Measurements from ENCODE around the gene SCARF2. TPM values are rescaled to one million over a fixed set of nuclear protein-coding genes. Genes with fewer than 3 reads are reported as not detected.
A peak's percentile ranks its signal among the peaks of the same experiment; 100 is the strongest.
"Not testable (repeated sequence)": the region's sequence is repeated elsewhere in the genome, so short reads cannot be mapped to it uniquely, and the experiment has no call there.

SCARF2 gene
- total RNA-seq (ENCODE audit: unreplicated experiment): 3.4 TPM
- long read RNA-seq, partial matches to known transcripts: 0 of 1 reads
- long read RNA-seq, other reads (novel, unspliced or antisense): 1 of 1 reads

GRCh38 chr22:20437613-20438426 is at the start of gene SCARF2:
TSS of gene SCARF2 (minus strand) at chr22:20437825. CDS start at chr22:20437754, 71 bp downstream.
- no peak for TF ChIP-seq CTCF (IDR thresholded peaks at IDR 0.05; ENCODE audit: partially characterized antibody, unreplicated experiment)

GRCh38 chr22:20486229-20486628 is 48.6 kb upstream of the SCARF2 start:
- H3K4me3 Mint-ChIP-seq (ENCODE audit: unreplicated experiment): no peak overlapping the region
- peaks cover 4% of the 10 kb centered on the region for H3K27me3 Mint-ChIP-seq (ENCODE audit: unreplicated experiment)
- no peak overlapping the region for H3K27ac Mint-ChIP-seq (ENCODE audit: unreplicated experiment)
- no peak for TF ChIP-seq CTCF (IDR thresholded peaks at IDR 0.05; ENCODE audit: partially characterized antibody, unreplicated experiment)
- H3K36me3 Mint-ChIP-seq (ENCODE audit: unreplicated experiment): peaks cover 12% of the 10 kb centered on the region
- DNase-seq: no peak
- H3K4me1 Mint-ChIP-seq (ENCODE audit: low read depth, unreplicated experiment): peaks cover 6% of the 10 kb centered on the region
- peaks cover 12% of the 10 kb centered on the region for H3K9me3 Mint-ChIP-seq (ENCODE audit: unreplicated experiment)

More at GRCh38 chr22:20437613-20438426, at the start of gene SCARF2:
- H3K27ac Mint-ChIP-seq (ENCODE audit: unreplicated experiment): no peak within 1 kb of the TSS
- H3K4me1 Mint-ChIP-seq (ENCODE audit: low read depth, unreplicated experiment): peaks cover 10% of the 10 kb centered on the region
- no peaks in the 10 kb centered on the region for H3K36me3 Mint-ChIP-seq (ENCODE audit: unreplicated experiment)
- peak within 1 kb of the TSS; percentile 87 for H3K4me3 Mint-ChIP-seq (ENCODE audit: unreplicated experiment)
- H3K9me3 Mint-ChIP-seq (ENCODE audit: unreplicated experiment): peaks cover 6% of the 10 kb centered on the region
- H3K27me3 Mint-ChIP-seq (ENCODE audit: unreplicated experiment): peaks cover 20% of the 10 kb centered on the region
- DNase-seq: peak; percentile 58

GRCh38 chr22:20484948-20485683 is 47.5 kb upstream of the SCARF2 start:
- no peak for TF ChIP-seq CTCF (IDR thresholded peaks at IDR 0.05; ENCODE audit: partially characterized antibody, unreplicated experiment)
- Mint-ChIP-seq H3K4me3 (ENCODE audit: unreplicated experiment) (peak overlapping the region; percentile 6), H3K36me3 (ENCODE audit: unreplicated experiment) (peaks cover 12% of the 10 kb centered on the region), H3K4me1 (ENCODE audit: low read depth, unreplicated experiment) (peaks cover 6% of the 10 kb centered on the region), H3K9me3 (ENCODE audit: unreplicated experiment) (peaks cover 12% of the 10 kb centered on the region), H3K27ac (ENCODE audit: unreplicated experiment) (no peak overlapping the region), H3K27me3 (ENCODE audit: unreplicated experiment) (peaks cover 4% of the 10 kb centered on the region)
- DNase-seq: no peak

- peaks cover 4% of the 10 kb centered on the region for H3K27me3 Mint-ChIP-seq (ENCODE audit: unreplicated experiment)
- no peaks in the 10 kb centered on the region for H3K4me1 Mint-ChIP-seq (ENCODE audit: low read depth, unreplicated experiment)
- no peak for TF ChIP-seq CTCF (IDR thresholded peaks at IDR 0.05; ENCODE audit: partially characterized antibody, unreplicated experiment)
- no peak for DNase-seq
- H3K27ac Mint-ChIP-seq (ENCODE audit: unreplicated experiment): no peak overlapping the region
- H3K36me3 Mint-ChIP-seq (ENCODE audit: unreplicated experiment): peaks cover 12% of the 10 kb centered on the region
- peaks cover 11% of the 10 kb centered on the region for H3K9me3 Mint-ChIP-seq (ENCODE audit: unreplicated experiment)
- H3K4me3 Mint-ChIP-seq (ENCODE audit: unreplicated experiment): no peak overlapping the region
These were observed 46.1 kb upstream of the SCARF2 start for GRCh38 chr22:20483771-20484170.

GRCh38 chr22:20483143-20483506 is 45.5 kb upstream of the SCARF2 start:
- not testable (repeated sequence) for H3K4me1 Mint-ChIP-seq (ENCODE audit: low read depth, unreplicated experiment); H3K4me3 Mint-ChIP-seq (ENCODE audit: unreplicated experiment); H3K27ac Mint-ChIP-seq (ENCODE audit: unreplicated experiment); H3K9me3 Mint-ChIP-seq (ENCODE audit: unreplicated experiment); DNase-seq; H3K27me3 Mint-ChIP-seq (ENCODE audit: unreplicated experiment)
- peaks cover 12% of the 10 kb centered on the region for H3K36me3 Mint-ChIP-seq (ENCODE audit: unreplicated experiment)

All from glutamatergic neuron (in vitro differentiated cells).